GOT3 (cell line): ENCODE measurements around the gene ALDOB.

Source experiments
- DNase-seq: peaks from one replicate; lab custom pipeline; 2025; ENCODE audit warnings: mixed read lengths; lab: John Stamatoyannopoulos, UW

The ALDOB gene

GRCh38 chr9:101383361-101383760 lies 52.2 kb downstream of the ALDOB start:
- no peak for DNase-seq

- no peak for DNase-seq
Observed at GRCh38 chr9:101381833-101382342, 53.7 kb downstream of the ALDOB start.

GRCh38 chr9:101381118-101381517 lies 54.5 kb downstream of the ALDOB start:
- DNase-seq = no peak

GRCh38 chr9:101380295-101380694 lies 55.3 kb downstream of the ALDOB start:
- DNase-seq = no peak

- DNase-seq = no peak
Observed at GRCh38 chr9:101376111-101376848, 59.3 kb downstream of the ALDOB start.

GRCh38 chr9:101375546-101375945 lies 60.0 kb downstream of the ALDOB start:
- no peak for DNase-seq

GRCh38 chr9:101372327-101373118 lies 63.1 kb downstream of the ALDOB start:
- no peak for DNase-seq

GRCh38 chr9:101371813-101372212 lies 63.8 kb downstream of the ALDOB start:
- DNase-seq = no peak
